Heart right ventricle (tissue), 16 donors: ENCODE results near the gene DGLUCY. TPM values are rescaled to one million over a fixed set of nuclear protein-coding genes. Genes with fewer than 3 reads are reported as not detected.
"Not testable (repeated sequence)": the region's sequence is repeated elsewhere in the genome, so short reads cannot be mapped to it uniquely, and the experiment has no call there.

Experiments
- ATAC-seq, 8 donors: fragments of 200-7000 bp; cut with Tn5 transposase; one replicate each; pipeline ENCODE4 v1.9.1; 2020; ENCODE audit warnings: mild to moderate bottlenecking in 8 of 8, moderate library complexity in 8 of 8, moderate number of reproducible peaks in 1 of 8
- DNase-seq, 2 donors: peaks; one replicate each; pipeline ENCODE4 v3.0.0-alpha.2; 2020
- H3K27ac ChIP-seq, 10 donors: fragments of 200-600 bp; sonication (generic) in 2 of 10; one replicate each; pipeline versions ENCODE4 v1.5.0 to v1.8.0; 2020 to 2022; ENCODE audit warnings: mild to moderate bottlenecking in 3 of 10
- H3K27me3 ChIP-seq, 7 donors: fragments of 200-600 bp; one replicate each; pipeline ENCODE4 v1.8.0; 2021 to 2022; ENCODE audit warnings: mild to moderate bottlenecking in 2 of 7
- H3K36me3 ChIP-seq, 9 donors: fragments of 200-600 bp; sonication (generic) in 1 of 9; one replicate each; pipeline versions ENCODE4 v1.5.0 to v1.8.0; 2020 to 2022; ENCODE audit warnings: mild to moderate bottlenecking in 2 of 9
- H3K4me1 ChIP-seq, 9 donors: fragments of 200-600 bp; sonication (generic) in 1 of 9; one replicate each; pipeline versions ENCODE4 v1.5.0 to v1.8.0; 2020 to 2022; ENCODE audit warnings: mild to moderate bottlenecking in 4 of 9
- H3K4me3 ChIP-seq, 10 donors: fragments of 200-600 bp; sonication (generic) in 2 of 10; one replicate each; pipeline versions ENCODE4 v1.5.0 to v1.8.0; 2020 to 2022; ENCODE audit warnings: mild to moderate bottlenecking in 7 of 10, moderate library complexity in 2 of 10
- H3K9me3 ChIP-seq, 11 donors: fragments of 200-600 bp in 10 of 11; sonication (generic) in 2 of 11; one replicate each; pipeline versions ENCODE4 v1.5.0 to v1.8.0; 2013 to 2022; ENCODE audit warnings: mild to moderate bottlenecking in 2 of 11, control low read depth in 1 of 11, moderate library complexity in 1 of 11
- CTCF ChIP-seq, 9 donors: fragments of 200-600 bp; sonication (generic) in 2 of 9; IDR thresholded peaks; one replicate each; pipeline versions ENCODE4 v1.5.0 to v1.8.0; 2021 to 2022; ENCODE audit warnings: antibody characterized with exemption in 9 of 9, mild to moderate bottlenecking in 5 of 9, moderate library complexity in 1 of 9
- WGBS, 2 donors: extraction: QIAGEN DNeasy Blood & Tissue Kit; methylation state at CpG; one replicate each; pipeline ENCODE4 v1.1.7; 2013; ENCODE audit warnings: inconsistent platforms in 1 of 2; 5-methylcytosine and 5-hydroxymethylcytosine counted together
- intact Hi-C, 10 donors: fragments of 100-400 bp; cut with DNase I; formaldehyde crosslinking; loops; one replicate each; pipeline versions ENCODE4 v1.11.1 to v1.14.2; 2022
- polyA plus RNA-seq, 2 donors: library from polyadenylated mRNA; stranded (reverse); fragments of 200-250 nt; gene quantifications; one replicate each; pipeline ENCODE4 v1.2.3, GENCODE V29; 2013
- total RNA-seq, 10 donors: library from RNA; stranded (reverse); fragmentation: NEBNext Ultra II Directional in 3 of 10; extraction: Animal tissue kit (Norgen Biotek cat#: 25700) in 3 of 10; gene quantifications; one replicate each; pipeline versions ENCODE4 v1.2.1 to v1.2.4, GENCODE V29; 2021 to 2023
- donor health status: Arrhythmogenic right ventricular cardiomyopathy.
- donor health status: ischemic (EF 13 %, LVEDD 7.1; RV severe dilation, severe dysfunction).
- donor health status: healthy with polysubstance abuse.
- donor health status: DM: no; HTN: yes; CAD: no.
- donor health status: DM: no; HTN: no; CAD: no.
- donor health status: ischemic (EF 25% LVEDD 6.9; RV normal size, moderate dysfunction).
- donor health status: ischemic (EF 25% LVEDD 5.7; RV mildly dilated, moderate dysfunction).
- donor health status: healthy.
- donor health status: DM: yes; HTN: yes; CAD: no.
- donor health status: Ischemic cardiomyopathy.
- donor health status: ischemic (EF 35%, LVEDD 5.7; RV mildly dilated, moderate dysfunction).
- donor health status: nonischemic (EF 11% LVEDD 7.7; RV severe dilation, severe dysfunction).
- donor health status: DM: yes; HTN: yes; CAD: no.
- donor health status: PGD.
- donor health status: ischemic (EF 29% LVEDD 5.4; RV normal size, mild dysfunction).
- donor health status: nonischemic (EF 23%, LVEDD 6.1; RV moderate dilation, normal function).

The DGLUCY gene
- total and polyA plus RNA-seq, 12 donors: 43.5 to 270 (median 201) TPM

- H3K4me3 ChIP-seq: no peak overlapping the region
- H3K4me1 ChIP-seq: no peaks in the 10 kb centered on the region
- TF ChIP-seq CTCF (IDR thresholded peaks at IDR 0.05): no peak
- H3K27me3 ChIP-seq: no peaks in the 10 kb centered on the region
- ATAC-seq: no peak
- no peaks in the 10 kb centered on the region for H3K9me3 ChIP-seq
- DNase-seq: no peak
- no peak overlapping the region for H3K27ac ChIP-seq
- 80 to 81% methylated on average over 8 of the region's 8 CpGs for WGBS, 2 donors
- intact Hi-C loops: no loop called here
- H3K36me3 ChIP-seq: no peaks in the 10 kb centered on the region
These were observed 18.7 kb upstream of the DGLUCY start for GRCh38 chr14:91095178-91095577.

GRCh38 chr14:91097657-91098056 is 16.2 kb upstream of the DGLUCY start:
- H3K36me3 ChIP-seq, H3K27me3 ChIP-seq, H3K4me1 ChIP-seq, H3K9me3 ChIP-seq, intact Hi-C loops, DNase-seq, ATAC-seq, H3K4me3 ChIP-seq, H3K27ac ChIP-seq: not testable (repeated sequence)
- 86 to 98% methylated on average over 5 of the region's 5 CpGs for WGBS, 2 donors

GRCh38 chr14:91098591-91098990 is 15.3 kb upstream of the DGLUCY start:
- ATAC-seq: no peak
- intact Hi-C loops: no loop called here

GRCh38 chr14:91100102-91100501 is 13.8 kb upstream of the DGLUCY start:
- 77 to 85% methylated on average over 5 of the region's 5 CpGs for WGBS, 2 donors
- H3K4me3 ChIP-seq: no peak overlapping the region
- intact Hi-C loops: no loop called here

More at GRCh38 chr14:91098591-91098990, 15.3 kb upstream of the DGLUCY start:
- DNase-seq: no peak
- H3K27ac ChIP-seq: no peak overlapping the region
- peaks cover 0 to 8% (median 0%) of the 10 kb centered on the region in 9 donors for H3K4me1 ChIP-seq
- no peaks in the 10 kb centered on the region for H3K36me3 ChIP-seq
- no peaks in the 10 kb centered on the region for H3K9me3 ChIP-seq
- no peak overlapping the region for H3K4me3 ChIP-seq
- 81 to 83% methylated on average over 3 of the region's 3 CpGs for WGBS, 2 donors
- no peaks in the 10 kb centered on the region for H3K27me3 ChIP-seq
- no peak for TF ChIP-seq CTCF (IDR thresholded peaks at IDR 0.05)

More at GRCh38 chr14:91100102-91100501, 13.8 kb upstream of the DGLUCY start:
- TF ChIP-seq CTCF (IDR thresholded peaks at IDR 0.05): no peak
- ATAC-seq: no peak
- Histone ChIP-seq H3K4me1 (peaks cover 0 to 8% (median 0%) of the 10 kb centered on the region in 9 donors), H3K36me3 (no peaks in the 10 kb centered on the region), H3K27me3 (no peaks in the 10 kb centered on the region), H3K27ac (no peak overlapping the region), H3K9me3 (no peaks in the 10 kb centered on the region)
- no peak for DNase-seq
